ENCODE results near the gene SLC2A4RG. TPM values are rescaled to one million over a fixed set of nuclear protein-coding genes. Genes with fewer than 3 reads are reported as not detected.

SLC2A4RG gene
- total and polyA plus RNA-seq, 2 of the 13 experiments (the other 11 are each of a cell fraction or from before 2014, with no cell fraction given), result 91.4 to 95.9 TPM

DNA sequence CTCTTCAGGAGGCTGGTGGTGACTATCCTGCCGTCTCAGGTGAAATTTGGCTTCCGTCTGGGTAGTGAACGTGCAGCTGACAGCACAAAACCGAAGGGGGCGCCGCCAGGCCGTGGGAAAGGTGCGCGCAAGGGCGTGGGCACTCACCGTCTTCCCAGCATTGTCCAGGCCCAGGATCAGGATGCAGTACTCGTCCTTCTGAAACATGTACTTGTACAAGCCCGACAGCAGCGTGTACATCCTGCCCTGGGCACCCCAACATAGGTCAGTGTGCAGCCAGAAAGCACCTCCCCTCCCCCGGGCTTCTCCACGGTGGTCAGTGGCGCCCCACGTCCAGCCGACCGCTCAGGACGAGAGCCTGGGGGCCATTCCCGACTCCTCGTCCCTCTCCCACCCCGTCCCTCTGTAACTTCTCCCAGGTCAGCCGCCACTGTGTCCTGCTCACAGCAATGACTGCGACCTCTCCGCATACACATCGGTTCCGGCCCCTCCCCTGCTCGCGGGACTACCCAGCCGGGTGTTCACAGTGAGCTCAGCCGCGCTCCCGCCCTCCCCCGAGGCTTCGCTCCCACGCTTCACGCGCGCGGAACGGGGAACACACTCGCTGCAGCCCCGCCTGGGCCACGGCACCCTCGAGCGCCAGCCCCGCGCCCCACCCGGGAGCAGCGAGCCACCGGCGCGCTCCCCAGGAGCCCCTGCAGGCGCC is 32.6 kb upstream of the SLC2A4RG start (continued):
- TF ChIP-seq, protein P1, sequence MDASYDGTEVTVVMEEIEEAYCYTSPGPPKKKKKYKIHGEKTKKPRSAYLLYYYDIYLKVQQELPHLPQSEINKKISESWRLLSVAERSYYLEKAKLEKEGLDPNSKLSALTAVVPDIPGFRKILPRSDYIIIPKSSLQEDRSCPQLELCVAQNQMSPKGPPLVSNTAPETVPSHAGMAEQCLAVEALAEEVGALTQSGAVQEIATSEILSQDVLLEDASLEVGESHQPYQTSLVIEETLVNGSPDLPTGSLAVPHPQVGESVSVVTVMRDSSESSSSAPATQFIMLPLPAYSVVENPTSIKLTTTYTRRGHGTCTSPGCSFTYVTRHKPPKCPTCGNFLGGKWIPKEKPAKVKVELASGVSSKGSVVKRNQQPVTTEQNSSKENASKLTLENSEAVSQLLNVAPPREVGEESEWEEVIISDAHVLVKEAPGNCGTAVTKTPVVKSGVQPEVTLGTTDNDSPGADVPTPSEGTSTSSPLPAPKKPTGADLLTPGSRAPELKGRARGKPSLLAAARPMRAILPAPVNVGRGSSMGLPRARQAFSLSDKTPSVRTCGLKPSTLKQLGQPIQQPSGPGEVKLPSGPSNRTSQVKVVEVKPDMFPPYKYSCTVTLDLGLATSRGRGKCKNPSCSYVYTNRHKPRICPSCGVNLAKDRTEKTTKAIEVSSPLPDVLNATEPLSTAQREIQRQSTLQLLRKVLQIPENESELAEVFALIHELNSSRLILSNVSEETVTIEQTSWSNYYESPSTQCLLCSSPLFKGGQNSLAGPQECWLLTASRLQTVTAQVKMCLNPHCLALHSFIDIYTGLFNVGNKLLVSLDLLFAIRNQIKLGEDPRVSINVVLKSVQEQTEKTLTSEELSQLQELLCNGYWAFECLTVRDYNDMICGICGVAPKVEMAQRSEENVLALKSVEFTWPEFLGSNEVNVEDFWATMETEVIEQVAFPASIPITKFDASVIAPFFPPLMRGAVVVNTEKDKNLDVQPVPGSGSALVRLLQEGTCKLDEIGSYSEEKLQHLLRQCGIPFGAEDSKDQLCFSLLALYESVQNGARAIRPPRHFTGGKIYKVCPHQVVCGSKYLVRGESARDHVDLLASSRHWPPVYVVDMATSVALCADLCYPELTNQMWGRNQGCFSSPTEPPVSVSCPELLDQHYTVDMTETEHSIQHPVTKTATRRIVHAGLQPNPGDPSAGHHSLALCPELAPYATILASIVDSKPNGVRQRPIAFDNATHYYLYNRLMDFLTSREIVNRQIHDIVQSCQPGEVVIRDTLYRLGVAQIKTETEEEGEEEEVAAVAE (CRISPR knock-in tag; IDR thresholded peaks at IDR 0.05; ENCODE audit: borderline replicate concordance), result peak; percentile 70; the same call in 1 of the 2 replicates
- TF ChIP-seq ZBTB42 (CRISPR knock-in tag; IDR thresholded peaks at IDR 0.05), result no peak
- TF ChIP-seq PHF20 (CRISPR knock-in tag; IDR thresholded peaks at IDR 0.05), result no peak; the same call in 1 of the 2 replicates
- TF ChIP-seq ZFP36L1 (CRISPR knock-in tag; IDR thresholded peaks at IDR 0.05), result 0 out of 2 replicates have a peak, but pooled peaks have one; percentile 57
- TF ChIP-seq ZNF382 (CRISPR knock-in tag; IDR thresholded peaks at IDR 0.05; ENCODE audit: borderline replicate concordance), result no peak
- TF ChIP-seq CBX5 (CRISPR knock-in tag; IDR thresholded peaks at IDR 0.05; ENCODE audit: borderline replicate concordance), result peak; percentile 88
- no peak; the same call in none of the 2 replicates for TF ChIP-seq ZNF891 (CRISPR knock-in tag; IDR thresholded peaks at IDR 0.05)
- TF ChIP-seq MBD4 (IDR thresholded peaks at IDR 0.05; ENCODE audit: borderline replicate concordance, low read length), result no peak
- 0 out of 2 replicates have a peak, but pooled peaks have one; percentile 30 for TF ChIP-seq SP5 (CRISPR knock-in tag; IDR thresholded peaks at IDR 0.05; ENCODE audit: borderline replicate concordance, low read depth)
- TF ChIP-seq GFI1 (CRISPR knock-in tag; IDR thresholded peaks at IDR 0.05; ENCODE audit: borderline replicate concordance), result no peak
- TF ChIP-seq, protein P2, sequence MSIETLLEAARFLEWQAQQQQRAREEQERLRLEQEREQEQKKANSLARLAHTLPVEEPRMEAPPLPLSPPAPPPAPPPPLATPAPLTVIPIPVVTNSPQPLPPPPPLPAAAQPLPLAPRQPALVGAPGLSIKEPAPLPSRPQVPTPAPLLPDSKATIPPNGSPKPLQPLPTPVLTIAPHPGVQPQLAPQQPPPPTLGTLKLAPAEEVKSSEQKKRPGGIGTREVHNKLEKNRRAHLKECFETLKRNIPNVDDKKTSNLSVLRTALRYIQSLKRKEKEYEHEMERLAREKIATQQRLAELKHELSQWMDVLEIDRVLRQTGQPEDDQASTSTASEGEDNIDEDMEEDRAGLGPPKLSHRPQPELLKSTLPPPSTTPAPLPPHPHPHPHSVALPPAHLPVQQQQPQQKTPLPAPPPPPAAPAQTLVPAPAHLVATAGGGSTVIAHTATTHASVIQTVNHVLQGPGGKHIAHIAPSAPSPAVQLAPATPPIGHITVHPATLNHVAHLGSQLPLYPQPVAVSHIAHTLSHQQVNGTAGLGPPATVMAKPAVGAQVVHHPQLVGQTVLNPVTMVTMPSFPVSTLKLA (IDR thresholded peaks at IDR 0.05), result no peak
- TF ChIP-seq, protein P3, sequence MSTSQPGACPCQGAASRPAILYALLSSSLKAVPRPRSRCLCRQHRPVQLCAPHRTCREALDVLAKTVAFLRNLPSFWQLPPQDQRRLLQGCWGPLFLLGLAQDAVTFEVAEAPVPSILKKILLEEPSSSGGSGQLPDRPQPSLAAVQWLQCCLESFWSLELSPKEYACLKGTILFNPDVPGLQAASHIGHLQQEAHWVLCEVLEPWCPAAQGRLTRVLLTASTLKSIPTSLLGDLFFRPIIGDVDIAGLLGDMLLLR (CRISPR knock-in tag; IDR thresholded peaks at IDR 0.05), result no peak
- peak; percentile 73; the same call in 1 of the 2 replicates for TF ChIP-seq ZSCAN29 (CRISPR knock-in tag; conservative IDR thresholded peaks at IDR 0.05)
- TF ChIP-seq KLF15 (CRISPR knock-in tag; IDR thresholded peaks at IDR 0.05; ENCODE audit: borderline replicate concordance), result no peak
- TF ChIP-seq CBX1 (IDR thresholded peaks at IDR 0.05; ENCODE audit: low read depth), result peak; percentile 38
- no peak; the same call in 1 of the 2 replicates for TF ChIP-seq ETV5 (CRISPR knock-in tag; IDR thresholded peaks at IDR 0.05; ENCODE audit: borderline replicate concordance)
- no peak for TF ChIP-seq ZNF552 (CRISPR knock-in tag; IDR thresholded peaks at IDR 0.05; ENCODE audit: borderline replicate concordance)
- TF ChIP-seq, protein P4, sequence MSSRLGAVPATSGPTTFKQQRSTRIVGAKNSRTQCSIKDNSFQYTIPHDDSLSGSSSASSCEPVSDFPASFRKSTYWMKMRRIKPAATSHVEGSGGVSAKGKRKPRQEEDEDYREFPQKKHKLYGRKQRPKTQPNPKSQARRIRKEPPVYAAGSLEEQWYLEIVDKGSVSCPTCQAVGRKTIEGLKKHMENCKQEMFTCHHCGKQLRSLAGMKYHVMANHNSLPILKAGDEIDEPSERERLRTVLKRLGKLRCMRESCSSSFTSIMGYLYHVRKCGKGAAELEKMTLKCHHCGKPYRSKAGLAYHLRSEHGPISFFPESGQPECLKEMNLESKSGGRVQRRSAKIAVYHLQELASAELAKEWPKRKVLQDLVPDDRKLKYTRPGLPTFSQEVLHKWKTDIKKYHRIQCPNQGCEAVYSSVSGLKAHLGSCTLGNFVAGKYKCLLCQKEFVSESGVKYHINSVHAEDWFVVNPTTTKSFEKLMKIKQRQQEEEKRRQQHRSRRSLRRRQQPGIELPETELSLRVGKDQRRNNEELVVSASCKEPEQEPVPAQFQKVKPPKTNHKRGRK (CRISPR knock-in tag; IDR thresholded peaks at IDR 0.05), result no peak
- TF ChIP-seq, protein P5, sequence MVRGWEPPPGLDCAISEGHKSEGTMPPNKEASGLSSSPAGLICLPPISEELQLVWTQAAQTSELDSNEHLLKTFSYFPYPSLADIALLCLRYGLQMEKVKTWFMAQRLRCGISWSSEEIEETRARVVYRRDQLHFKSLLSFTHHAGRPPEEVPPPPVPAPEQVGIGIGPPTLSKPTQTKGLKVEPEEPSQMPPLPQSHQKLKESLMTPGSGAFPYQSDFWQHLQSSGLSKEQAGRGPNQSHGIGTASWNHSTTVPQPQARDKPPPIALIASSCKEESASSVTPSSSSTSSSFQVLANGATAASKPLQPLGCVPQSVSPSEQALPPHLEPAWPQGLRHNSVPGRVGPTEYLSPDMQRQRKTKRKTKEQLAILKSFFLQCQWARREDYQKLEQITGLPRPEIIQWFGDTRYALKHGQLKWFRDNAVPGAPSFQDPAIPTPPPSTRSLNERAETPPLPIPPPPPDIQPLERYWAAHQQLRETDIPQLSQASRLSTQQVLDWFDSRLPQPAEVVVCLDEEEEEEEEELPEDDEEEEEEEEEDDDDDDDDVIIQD (CRISPR knock-in tag; IDR thresholded peaks at IDR 0.05; ENCODE audit: low read depth), result peak; percentile 21; the same call in 1 of the 2 replicates

Measured in HepG2 (cell line).